K562 (cell line): ENCODE measurements around the gene HNRNPCL1.
"Not testable (repeated sequence)": the region's sequence is repeated elsewhere in the genome, so short reads cannot be mapped to it uniquely, and the experiment has no call there.

Experiments used
- HNRNPL ChIP-seq: fragments of 200-400 bp; formaldehyde crosslinking; IDR thresholded peaks from 2 replicates; pipeline ENCODE4 v1.6.1; 2017; ENCODE audit warnings: low read depth, mild to moderate bottlenecking, low read length
- MAFF ChIP-seq: IDR thresholded peaks from 2 replicates; pipeline ENCODE4 v1.6.1; 2012; ENCODE audit warnings: low read length, improper control_type of control experiment
- PTBP1 ChIP-seq: fragments of 200-400 bp; formaldehyde crosslinking; IDR thresholded peaks from 2 replicates; pipeline ENCODE4 v1.6.1; 2017; ENCODE audit warnings: low read depth, low read length
- TEAD1 ChIP-seq, 2 experiments: fragments of 450-650 bp in 1 of 2; sonication (generic) in 1 of 2; formaldehyde crosslinking; IDR thresholded peaks; 2 replicates each; pipeline versions ENCODE4 v1.4.0 to v1.8.0; 2020 to 2022; ENCODE audit warnings: mild to moderate bottlenecking in 2 of 2, missing genetic modification reagents in 1 of 2
- ZC3H4 ChIP-seq: sonication (generic); formaldehyde crosslinking; IDR thresholded peaks from 2 replicates; pipeline ENCODE4 v1.9.0; 2021; ENCODE audit warnings: missing genetic modification reagents, borderline replicate concordance
- ZEB2 ChIP-seq: fragments of 450-650 bp; IDR thresholded peaks from 2 replicates; pipeline ENCODE4 v1.6.1; 2016
- ZNF384 ChIP-seq: IDR thresholded peaks from 2 replicates; pipeline ENCODE4 v1.6.1; 2012; ENCODE audit warnings: low read depth, low read length, improper control_type of control experiment
- TF ChIP-seq, protein P1 (sequence below), 3 experiments: IDR thresholded peaks in 2 of 3; conservative IDR thresholded peaks in 1 of 3; 2 replicates each; pipeline ENCODE4 v1.5.1; 2011 to 2012; ENCODE audit warnings: low read length in 3 of 3, mild to moderate bottlenecking in 3 of 3, control low read depth in 2 of 3, improper control_type of control experiment in 1 of 3, inconsistent platforms in 1 of 3, low read depth in 1 of 3, mixed read lengths in 1 of 3, moderate library complexity in 1 of 3; ENCODE audit not compliant: insufficient read depth in 2 of 3

DNA sequence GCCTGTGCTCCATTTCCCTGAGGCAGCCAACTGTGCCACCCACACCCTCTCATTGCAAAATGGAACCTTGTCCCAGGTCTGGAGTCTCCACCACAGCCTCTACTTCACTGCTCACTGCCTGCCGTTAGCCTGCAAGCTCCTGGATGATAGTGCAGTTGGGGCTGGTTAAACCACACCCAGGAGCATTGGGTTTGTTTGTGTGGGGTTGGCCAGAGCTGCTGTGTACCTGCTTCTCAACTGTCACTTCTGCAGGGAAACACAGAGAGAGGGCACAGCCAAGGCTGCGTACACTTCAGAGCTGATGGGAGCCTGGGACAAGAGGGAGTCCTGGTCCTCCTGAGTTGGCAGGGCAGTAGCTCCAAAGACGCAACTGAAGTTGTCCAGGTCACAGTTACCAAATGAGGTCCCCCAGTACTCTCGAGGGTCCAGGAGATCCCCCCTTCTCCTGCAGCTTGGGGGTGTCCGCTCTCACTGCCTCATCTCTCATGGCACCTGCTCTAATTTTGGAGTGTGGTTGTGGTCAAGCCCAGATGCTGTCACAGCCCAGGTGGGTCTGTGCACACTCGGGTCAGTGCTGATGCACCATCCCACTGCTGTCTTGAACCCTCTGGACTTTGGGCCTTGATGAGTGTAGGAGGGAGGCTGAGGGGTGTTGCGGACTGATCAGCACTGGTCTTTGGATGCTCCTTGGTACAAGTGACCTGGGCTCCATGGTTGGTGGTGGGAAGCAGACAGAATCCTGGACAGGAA, 14.8 kb upstream of the HNRNPCL1 start:
- TF ChIP-seq, protein P1, sequence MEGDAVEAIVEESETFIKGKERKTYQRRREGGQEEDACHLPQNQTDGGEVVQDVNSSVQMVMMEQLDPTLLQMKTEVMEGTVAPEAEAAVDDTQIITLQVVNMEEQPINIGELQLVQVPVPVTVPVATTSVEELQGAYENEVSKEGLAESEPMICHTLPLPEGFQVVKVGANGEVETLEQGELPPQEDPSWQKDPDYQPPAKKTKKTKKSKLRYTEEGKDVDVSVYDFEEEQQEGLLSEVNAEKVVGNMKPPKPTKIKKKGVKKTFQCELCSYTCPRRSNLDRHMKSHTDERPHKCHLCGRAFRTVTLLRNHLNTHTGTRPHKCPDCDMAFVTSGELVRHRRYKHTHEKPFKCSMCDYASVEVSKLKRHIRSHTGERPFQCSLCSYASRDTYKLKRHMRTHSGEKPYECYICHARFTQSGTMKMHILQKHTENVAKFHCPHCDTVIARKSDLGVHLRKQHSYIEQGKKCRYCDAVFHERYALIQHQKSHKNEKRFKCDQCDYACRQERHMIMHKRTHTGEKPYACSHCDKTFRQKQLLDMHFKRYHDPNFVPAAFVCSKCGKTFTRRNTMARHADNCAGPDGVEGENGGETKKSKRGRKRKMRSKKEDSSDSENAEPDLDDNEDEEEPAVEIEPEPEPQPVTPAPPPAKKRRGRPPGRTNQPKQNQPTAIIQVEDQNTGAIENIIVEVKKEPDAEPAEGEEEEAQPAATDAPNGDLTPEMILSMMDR (IDR thresholded peaks at IDR 0.05 in 2 of 3, conservative IDR thresholded peaks at IDR 0.05 in 1 of 3; ENCODE audit: insufficient read depth in 2 of 3, low read depth in 1 of 3, low read length in 3 of 3), result not testable (repeated sequence)
- not testable (repeated sequence) for TF ChIP-seq MAFF; PTBP1; ZNF384; ZC3H4; HNRNPL; TEAD1 (CRISPR knock-in tag; IDR thresholded peaks at IDR 0.05); ZEB2
